ENCODE data around the gene BAG1.

The BAG1 gene

GRCh38 chr9:33309903-33310302 lies 45.4 kb upstream of the BAG1 start:
- Histone ChIP-seq H3K27me3 (ENCODE audit: insufficient read depth, poor library complexity, severe bottlenecking) (no peaks in the 10 kb centered on the region), H3K27ac (replicated peaks) (no peak overlapping the region), H3K4me3 (replicated peaks; ENCODE audit: insufficient read depth, low read length) (no peak overlapping the region)
- no peak for DNase-seq (ENCODE audit: low read depth in 1 of 2, low spot score in 1 of 2)
- TF ChIP-seq SPI1 (IDR thresholded peaks at IDR 0.05; ENCODE audit: borderline replicate concordance, low read depth) (no peak), GABPA (IDR thresholded peaks at IDR 0.05; ENCODE audit: low read depth) (no peak)

GRCh38 chr9:33307067-33307466 lies 42.6 kb upstream of the BAG1 start:
- TF ChIP-seq REST (IDR thresholded peaks at IDR 0.05; ENCODE audit: insufficient replicate concordance, low read depth) = no peak
- TF ChIP-seq GABPA (IDR thresholded peaks at IDR 0.05; ENCODE audit: low read depth) = no peak
- TF ChIP-seq CTCF (IDR thresholded peaks at IDR 0.05; ENCODE audit: insufficient read depth, low read length) = no peak
- TF ChIP-seq POLR2AphosphoS5 (IDR thresholded peaks at IDR 0.05; ENCODE audit: low read depth) = no peak
- no peak for TF ChIP-seq SPI1 (IDR thresholded peaks at IDR 0.05; ENCODE audit: borderline replicate concordance, low read depth)
- Histone ChIP-seq H3K27me3 (ENCODE audit: insufficient read depth, poor library complexity, severe bottlenecking) (no peaks in the 10 kb centered on the region), H3K4me3 (replicated peaks; ENCODE audit: insufficient read depth, low read length) (no peak overlapping the region), H3K27ac (replicated peaks) (no peak overlapping the region)
- DNase-seq (ENCODE audit: low read depth in 1 of 2, low spot score in 1 of 2) = no peak

- no peak overlapping the region for H3K27ac ChIP-seq (replicated peaks)
- DNase-seq (ENCODE audit: low read depth in 1 of 2, low spot score in 1 of 2) = no peak
- TF ChIP-seq CTCF (IDR thresholded peaks at IDR 0.05; ENCODE audit: insufficient read depth, low read length) (no peak), REST (IDR thresholded peaks at IDR 0.05; ENCODE audit: insufficient replicate concordance, low read depth) (no peak), GABPA (IDR thresholded peaks at IDR 0.05; ENCODE audit: low read depth) (no peak), POLR2AphosphoS5 (IDR thresholded peaks at IDR 0.05; ENCODE audit: low read depth) (no peak), SPI1 (IDR thresholded peaks at IDR 0.05; ENCODE audit: borderline replicate concordance, low read depth) (no peak)
- H3K27me3 ChIP-seq (ENCODE audit: insufficient read depth, poor library complexity, severe bottlenecking) = no peaks in the 10 kb centered on the region
- no peak overlapping the region for H3K4me3 ChIP-seq (replicated peaks; ENCODE audit: insufficient read depth, low read length)
Measured at GRCh38 chr9:33306037-33306436, 41.5 kb upstream of the BAG1 start.

DNA sequence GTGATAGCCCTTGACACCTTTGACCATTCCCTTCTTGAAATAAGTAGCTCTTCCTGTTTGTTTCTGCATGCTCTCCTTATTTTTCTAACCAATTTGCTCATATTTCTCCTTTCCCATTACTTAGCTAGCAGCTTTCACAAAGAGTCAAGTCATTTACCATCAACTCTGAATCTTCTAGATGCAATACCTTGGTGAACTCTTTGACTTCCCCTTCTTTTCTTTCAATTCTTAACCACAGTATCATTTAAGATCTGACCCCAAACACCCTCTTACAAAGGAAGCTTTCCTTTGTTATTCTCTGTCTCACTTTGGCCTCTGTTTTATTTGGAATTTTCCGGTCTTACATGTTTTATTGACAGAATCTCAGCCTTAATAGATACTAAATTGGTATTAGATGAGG lies 39.9 kb upstream of the BAG1 start:
- no peak overlapping the region for H3K27ac ChIP-seq (replicated peaks)
- no peak overlapping the region for H3K4me3 ChIP-seq (replicated peaks; ENCODE audit: insufficient read depth, low read length)
- DNase-seq (ENCODE audit: low read depth in 1 of 2, low spot score in 1 of 2) = no peak
- H3K27me3 ChIP-seq (ENCODE audit: insufficient read depth, poor library complexity, severe bottlenecking) = no peaks in the 10 kb centered on the region
- TF ChIP-seq REST (IDR thresholded peaks at IDR 0.05; ENCODE audit: insufficient replicate concordance, low read depth) (no peak), SPI1 (IDR thresholded peaks at IDR 0.05; ENCODE audit: borderline replicate concordance, low read depth) (peak; percentile 24; the same call in 1 of the 2 replicates)

Data from HL-60 (cell line).